Adrenal gland (tissue), 12 donors: ENCODE data around the gene MAD1L1. TPM values are rescaled to one million over a fixed set of nuclear protein-coding genes. Genes with fewer than 3 reads are reported as not detected.

Source experiments
- DNase-seq, 7 donors: peaks; one replicate each; pipeline ENCODE4 v3.0.0-alpha.2; 2019 to 2020
- H3K27ac ChIP-seq, 5 donors: fragments of 200-600 bp; sonication (generic) in 4 of 5; 1 replicate in 3 of 5; 2 replicates in 2 of 5; pipeline versions ENCODE4 v1.5.1 to v1.8.0; 2016 to 2020; ENCODE audit warnings: mild to moderate bottlenecking in 1 of 5
- H3K27me3 ChIP-seq: fragments of 200-600 bp; 2 replicates; pipeline ENCODE4 v1.8.0; 2021
- H3K36me3 ChIP-seq, 2 donors: fragments of 200-600 bp; replicated peaks in 1 of 2; 1 replicate in 1 of 2; 2 replicates in 1 of 2; pipeline versions ENCODE4 v1.5.1 to v1.8.0; 2018 to 2022
- H3K4me1 ChIP-seq, 2 donors: fragments of 200-600 bp; replicated peaks in 1 of 2; 1 replicate in 1 of 2; 2 replicates in 1 of 2; pipeline versions ENCODE4 v1.5.1 to v1.8.0; 2018 to 2021
- H3K4me3 ChIP-seq, 4 donors: fragments of 200-600 bp; sonication (generic) in 3 of 4; one replicate each; pipeline ENCODE4 v1.5.1; 2016 to 2018
- H3K9me3 ChIP-seq, 3 donors: fragments of 200-600 bp; sonication (generic) in 1 of 3; replicated peaks in 1 of 3; 1 replicate in 2 of 3; 2 replicates in 1 of 3; pipeline versions ENCODE4 v1.5.1 to v1.8.0; 2016 to 2021
- CTCF ChIP-seq, 6 experiments: fragments of 450-650 bp in 4 of 6; fragments of 200-600 bp in 2 of 6; sonication (generic) in 1 of 6; IDR thresholded peaks; 1 replicate in 5 of 6; 2 replicates in 1 of 6; pipeline versions ENCODE4 v1.5.1 to v1.8.0; 2016 to 2021; ENCODE audit warnings: antibody characterized with exemption in 6 of 6, mild to moderate bottlenecking in 2 of 6, moderate library complexity in 1 of 6
- POLR2A ChIP-seq, 2 donors: fragments of 450-650 bp; IDR thresholded peaks; one replicate each; pipeline ENCODE4 v1.6.1; 2017; ENCODE audit warnings: antibody characterized with exemption in 2 of 2, mild to moderate bottlenecking in 2 of 2, moderate library complexity in 1 of 2
- WGBS, 4 donors: extraction: QIAGEN DNeasy Blood & Tissue Kit in 2 of 4; methylation state at CpG; one replicate each; pipeline versions ENCODE4 v1.1.5 to v1.1.7; 2013 to 2017; 5-methylcytosine and 5-hydroxymethylcytosine counted together
- intact Hi-C, 2 donors: fragments of 100-400 bp; cut with DNase I; formaldehyde crosslinking; loops; one replicate each; pipeline versions ENCODE4 v1.14.1 to v1.15.0; 2022 to 2023
- polyA plus RNA-seq, 3 donors: library from polyadenylated mRNA; stranded (reverse); fragments of 200-250 nt in 2 of 3; fragments of 350-450 nt in 1 of 3; fragmentation: Illumina TruSeq in 1 of 3; extraction: RNeasy Lipid Tissue Mini Kit (QIAGEN cat#74804) in 1 of 3; gene quantifications; one replicate each; pipeline ENCODE4 v1.2.3, GENCODE V29; 2013 to 2014
- total RNA-seq, 9 donors: library from RNA; depleted of rRNA in 4 of 9; stranded (reverse); fragments of >200 nt in 4 of 9; fragments of 120-200 nt in 1 of 9; fragmentation: NEBNext Ultra II Directional in 1 of 9; extraction: Animal tissue kit (Norgen Biotek cat#: 25700) in 1 of 9; gene quantifications; one replicate each; pipeline versions ENCODE4 v1.1.0 to v1.2.4, GENCODE V29; 2013 to 2023
- donor health status: healthy with polysubstance abuse.
- donor health status: Bipolar disorder and iron deficiency.
- donor health status: DM: yes; HTN: yes; CAD: no.
- donor health status: DM: no; HTN: no; CAD: no.
- donor health status: DM: no; HTN: no; CAD: no.
- donor health status: DM: yes; HTN: yes; CAD: no.

MAD1L1 gene
- total and polyA plus RNA-seq, 12 donors, result 6.7 to 87.7 (median 28.9) TPM

DNA sequence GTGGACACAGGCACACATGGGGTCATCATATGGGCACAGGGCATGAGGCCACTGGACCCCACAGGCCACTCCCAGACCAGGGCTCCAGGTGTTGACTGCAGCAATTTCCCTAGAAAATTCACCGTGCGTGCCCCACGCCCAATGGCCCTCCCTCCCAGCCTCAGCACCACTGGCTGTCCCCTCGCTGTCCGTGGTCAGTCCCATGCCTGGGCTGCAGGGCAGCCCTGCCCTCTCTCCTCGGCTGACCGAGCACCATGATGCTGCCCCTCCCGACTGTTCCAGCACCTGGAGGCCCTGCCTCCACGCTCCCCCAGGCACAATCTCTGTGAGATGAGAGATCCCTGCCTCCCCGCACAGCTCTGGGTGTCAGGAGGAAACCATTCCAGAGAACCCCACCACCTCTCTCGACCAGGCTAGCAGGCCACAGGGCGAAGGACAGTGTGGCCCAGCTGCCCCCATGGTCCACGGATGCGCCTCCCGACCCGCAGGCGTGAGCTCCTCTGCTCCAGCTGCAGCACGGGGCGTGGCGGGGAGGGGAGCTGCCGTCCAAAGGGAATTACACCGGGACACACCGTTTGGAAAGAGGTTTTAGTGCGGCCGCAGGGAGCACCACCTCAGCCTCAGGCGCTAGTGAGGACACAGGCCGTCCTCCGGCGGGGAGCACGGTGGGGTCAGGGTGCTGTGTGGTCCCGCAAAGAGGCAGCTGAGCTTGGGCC, 21.8 kb upstream of the MAD1L1 start:
- intact Hi-C loops, result loop anchor here in 1 of 2 donors (10.0 kb wide), 1 partner anchor 50 kb away; no protein-coding TSS in a partner anchor
- Histone ChIP-seq H3K9me3 (no peaks in the 10 kb centered on the region), H3K36me3 (peaks cover 0 to 13% of the 10 kb centered on the region in 2 donors), H3K27me3 (no peaks in the 10 kb centered on the region), H3K27ac (no peak overlapping the region), H3K4me3 (no peak overlapping the region), H3K4me1 (peaks cover 0 to 2% of the 10 kb centered on the region in 2 donors)
- WGBS, 4 donors, result 89 to 97% (median 94%) methylated on average over 6 to 31 of the region's 31 CpGs
- TF ChIP-seq POLR2A (IDR thresholded peaks at IDR 0.05) (no peak), CTCF (IDR thresholded peaks at IDR 0.05) (no peak)
- DNase-seq, result no peak

- no peak overlapping the region for H3K4me3 ChIP-seq
- peaks cover 0 to 9% of the 10 kb centered on the region in 2 donors for H3K4me1 ChIP-seq
- TF ChIP-seq POLR2A (IDR thresholded peaks at IDR 0.05) (no peak), CTCF (IDR thresholded peaks at IDR 0.05) (no peak)
- H3K9me3 ChIP-seq, result no peaks in the 10 kb centered on the region
- H3K36me3 ChIP-seq, result peaks cover 0 to 13% of the 10 kb centered on the region in 2 donors
- 93 to 100% (median 95%) methylated on average over 6 to 32 of the region's 32 CpGs for WGBS, 4 donors
- no peaks in the 10 kb centered on the region for H3K27me3 ChIP-seq
- no peak for DNase-seq
- intact Hi-C loops, result loop anchor here in 1 of 2 donors (10.0 kb wide), 1 partner anchor 51 kb away; no protein-coding TSS in a partner anchor
- H3K27ac ChIP-seq, result no peak overlapping the region
Observed at GRCh38 chr7:2253525-2254244, 20.9 kb upstream of the MAD1L1 start.

DNA sequence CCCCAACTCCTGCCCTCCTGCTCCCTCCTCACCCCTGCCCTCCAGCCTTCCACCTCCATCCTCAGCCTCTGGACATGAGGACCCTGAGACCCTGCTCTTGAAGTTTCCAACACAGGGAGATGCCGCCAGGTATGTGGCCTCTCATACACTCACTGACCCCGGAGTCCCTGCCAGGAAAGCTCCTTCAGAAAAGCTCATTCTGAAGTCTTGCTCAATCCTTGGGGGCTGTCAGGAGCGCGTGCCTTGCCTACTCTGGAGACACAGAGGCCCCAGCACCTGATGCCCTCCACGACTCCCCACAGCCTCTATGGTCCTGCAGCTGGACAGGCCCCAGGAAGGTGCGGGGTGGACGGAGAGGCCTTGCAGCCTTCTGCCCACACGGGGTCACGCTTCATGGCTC, 20.3 kb upstream of the MAD1L1 start:
- H3K36me3 ChIP-seq, result peaks cover 0 to 13% of the 10 kb centered on the region in 2 donors
- intact Hi-C loops, result loop anchor here in 1 of 2 donors (10.0 kb wide), 1 partner anchor 52 kb away; no protein-coding TSS in a partner anchor
- TF ChIP-seq POLR2A (IDR thresholded peaks at IDR 0.05) (no peak), CTCF (IDR thresholded peaks at IDR 0.05) (no peak)

More for the DNA sequence above, 20.3 kb upstream of the MAD1L1 start:
- H3K9me3 ChIP-seq, result no peaks in the 10 kb centered on the region
- H3K4me1 ChIP-seq, result peaks cover 0 to 10% of the 10 kb centered on the region in 2 donors
- H3K27me3 ChIP-seq, result no peaks in the 10 kb centered on the region
- no peak overlapping the region for H3K4me3 ChIP-seq
- DNase-seq, result no peak
- WGBS, 4 donors, result 87 to 99% (median 92%) methylated on average over 2 to 9 of the region's 9 CpGs
- no peak overlapping the region for H3K27ac ChIP-seq
